Lung (tissue), 12 donors: ENCODE measurements around the gene PHACTR1. TPM values are rescaled to one million over a fixed set of nuclear protein-coding genes. Genes with fewer than 3 reads are reported as not detected.

Experiments used
- ATAC-seq: fragments of 200-7000 bp; cut with Tn5 transposase; one replicate; pipeline ENCODE4 v1.9.1; 2020; ENCODE audit warnings: moderate number of reproducible peaks; ENCODE audit not compliant: insufficient read depth, low FRiP score
- DNase-seq, 3 donors: peaks; one replicate each; pipeline ENCODE4 v3.0.0-alpha.2; 2013 to 2017
- H3K27ac ChIP-seq, 2 donors: one replicate each; pipeline ENCODE4 v1.5.1; 2013; ENCODE audit warnings: mild to moderate bottlenecking in 2 of 2, moderate library complexity in 2 of 2, control low read depth in 1 of 2, inconsistent platforms in 1 of 2, low read depth in 1 of 2, low read length in 1 of 2
- H3K27me3 ChIP-seq, 3 donors: one replicate each; pipeline ENCODE4 v1.5.1; 2013; ENCODE audit warnings: low read length in 2 of 3; ENCODE audit not compliant: control insufficient read depth in 3 of 3, insufficient read depth in 3 of 3
- H3K36me3 ChIP-seq, 4 donors: one replicate each; pipeline ENCODE4 v1.5.1; 2013; ENCODE audit warnings: low read length in 4 of 4, mild to moderate bottlenecking in 1 of 4, moderate library complexity in 1 of 4; ENCODE audit not compliant: control insufficient read depth in 4 of 4, insufficient read depth in 4 of 4
- H3K4me1 ChIP-seq, 5 donors: one replicate each; pipeline ENCODE4 v1.5.1; 2013; ENCODE audit warnings: low read length in 5 of 5, mild to moderate bottlenecking in 2 of 5, moderate library complexity in 1 of 5; ENCODE audit not compliant: control insufficient read depth in 5 of 5, insufficient read depth in 5 of 5
- H3K4me3 ChIP-seq: one replicate; pipeline ENCODE4 v1.5.1; 2013; ENCODE audit warnings: mild to moderate bottlenecking, control low read depth, moderate library complexity
- H3K9ac ChIP-seq, 2 donors: one replicate each; pipeline ENCODE4 v1.5.1; 2013; ENCODE audit warnings: low read length in 2 of 2, control low read depth in 1 of 2; ENCODE audit not compliant: insufficient read depth in 1 of 2
- H3K9me3 ChIP-seq, 4 donors: one replicate each; pipeline ENCODE4 v1.5.1; 2013; ENCODE audit warnings: low read length in 3 of 4, mild to moderate bottlenecking in 1 of 4, moderate library complexity in 1 of 4; ENCODE audit not compliant: control insufficient read depth in 4 of 4, insufficient read depth in 3 of 4
- CTCF ChIP-seq: IDR thresholded peaks from 2 replicates; pipeline ENCODE4 v1.5.1; 2012; ENCODE audit warnings: mild to moderate bottlenecking; ENCODE audit errors: control extremely low read depth, extremely low read depth
- WGBS, 2 donors: extraction: QIAGEN DNeasy Blood & Tissue Kit; methylation state at CpG; one replicate each; pipeline ENCODE4 v1.1.7; 2013; 5-methylcytosine and 5-hydroxymethylcytosine counted together
- polyA plus RNA-seq, 2 donors: library from polyadenylated mRNA; stranded (reverse); fragments of 200-250 nt; gene quantifications; one replicate each; pipeline ENCODE4 v1.2.1, GENCODE V29; 2013
- total RNA-seq, 2 donors: library from RNA; depleted of rRNA in 1 of 2; stranded (reverse); fragments of >200 nt in 1 of 2; gene quantifications; one replicate each; pipeline ENCODE4 v1.2.1, GENCODE V29; 2014 to 2021
- donor health status: control.
- donor health status: control.
- donor health status: Bipolar disorder and iron deficiency.
- donor health status: healthy.
- donor health status: DM: yes; HTN: yes; CAD: no.

The PHACTR1 gene
- total and polyA plus RNA-seq, 4 donors: 16.3 to 58.8 (median 41.9) TPM

DNA sequence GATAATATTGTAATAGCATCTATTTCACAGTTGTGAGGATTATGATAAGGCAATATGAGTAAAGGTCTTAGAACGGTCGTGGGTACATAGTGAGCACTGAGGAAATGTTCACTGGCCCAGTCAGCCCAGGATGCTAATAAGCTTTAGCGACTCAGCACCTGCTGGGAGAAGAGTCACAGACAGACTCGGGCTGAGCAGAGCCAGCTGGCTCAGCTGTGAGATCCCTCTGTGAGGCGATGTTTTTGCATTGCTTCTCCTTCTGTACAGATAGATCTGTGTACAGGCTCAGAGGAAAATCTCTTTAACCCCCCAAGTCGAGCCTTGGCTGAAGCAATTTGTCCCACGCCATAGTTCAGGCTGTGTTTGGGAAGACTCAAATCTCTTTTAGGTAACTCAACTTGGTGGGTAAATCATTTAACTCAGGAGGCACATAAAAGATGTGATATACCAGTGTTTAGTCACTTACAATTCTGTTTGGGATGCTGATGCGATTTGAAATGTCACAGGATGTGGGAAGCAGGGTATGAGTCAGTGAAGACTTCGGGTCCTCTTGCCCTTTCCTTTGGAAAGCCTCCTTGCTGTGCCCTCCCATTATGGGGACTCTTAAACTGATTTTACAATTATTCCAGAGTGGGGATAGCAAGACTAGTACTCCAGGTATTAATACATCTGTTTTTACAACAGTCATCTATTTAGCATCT is 53.1 kb downstream of the PHACTR1 start:
- no peaks in the 10 kb centered on the region for H3K9me3 ChIP-seq
- H3K36me3 ChIP-seq: no peaks in the 10 kb centered on the region
- peaks cover 0 to 2% (median 0%) of the 10 kb centered on the region in 3 donors for H3K27me3 ChIP-seq
- no peak overlapping the region for H3K27ac ChIP-seq
- no peak for TF ChIP-seq CTCF
- 70 to 78% methylated on average over 9 of the region's 9 CpGs for WGBS, 2 donors
- ATAC-seq: no peak
- no peak overlapping the region for H3K4me3 ChIP-seq
- no peak overlapping the region for H3K9ac ChIP-seq
- DNase-seq: no peak
- no peaks in the 10 kb centered on the region for H3K4me1 ChIP-seq

DNA sequence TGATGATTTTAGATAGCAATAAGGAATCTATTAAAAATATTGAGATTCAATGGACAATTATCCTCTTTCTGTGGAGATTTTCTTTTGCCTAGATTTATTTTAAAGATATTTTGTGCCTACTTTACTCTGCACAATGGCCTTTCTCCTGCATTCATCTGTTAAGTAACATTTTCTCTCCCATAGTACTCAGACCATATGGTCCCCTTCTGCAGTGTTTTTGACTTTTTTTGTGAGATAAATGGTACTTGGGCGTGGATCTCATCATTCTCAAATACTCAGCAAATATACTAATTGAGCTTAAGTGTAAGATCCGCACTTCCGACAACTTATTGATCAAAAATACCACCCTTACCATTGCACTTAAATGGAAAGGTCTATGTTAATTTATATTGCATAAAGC is 55.8 kb downstream of the PHACTR1 start:
- H3K27ac ChIP-seq: no peak overlapping the region
- H3K4me1 ChIP-seq: no peaks in the 10 kb centered on the region
- no peak overlapping the region for H3K4me3 ChIP-seq
- H3K9ac ChIP-seq: no peak overlapping the region
- peaks cover 0 to 2% (median 0%) of the 10 kb centered on the region in 3 donors for H3K27me3 ChIP-seq
- WGBS, 2 donors: 81 to 92% methylated on average over 3 of the region's 3 CpGs
- H3K36me3 ChIP-seq: no peaks in the 10 kb centered on the region
- TF ChIP-seq CTCF: no peak
- DNase-seq (no peak), ATAC-seq (no peak)
- no peaks in the 10 kb centered on the region for H3K9me3 ChIP-seq

GRCh38 chr6:12776291-12776690 is 59.7 kb downstream of the PHACTR1 start:
- Histone ChIP-seq H3K9ac (no peak overlapping the region), H3K27ac (no peak overlapping the region), H3K36me3 (no peaks in the 10 kb centered on the region), H3K4me3 (no peak overlapping the region), H3K4me1 (no peaks in the 10 kb centered on the region), H3K9me3 (no peaks in the 10 kb centered on the region), H3K27me3 (peaks cover 0 to 2% (median 0%) of the 10 kb centered on the region in 3 donors)
- TF ChIP-seq CTCF: no peak
- DNase-seq: no peak
- WGBS, 2 donors: 77 to 87% methylated on average over 4 of the region's 4 CpGs
- ATAC-seq: no peak

DNA sequence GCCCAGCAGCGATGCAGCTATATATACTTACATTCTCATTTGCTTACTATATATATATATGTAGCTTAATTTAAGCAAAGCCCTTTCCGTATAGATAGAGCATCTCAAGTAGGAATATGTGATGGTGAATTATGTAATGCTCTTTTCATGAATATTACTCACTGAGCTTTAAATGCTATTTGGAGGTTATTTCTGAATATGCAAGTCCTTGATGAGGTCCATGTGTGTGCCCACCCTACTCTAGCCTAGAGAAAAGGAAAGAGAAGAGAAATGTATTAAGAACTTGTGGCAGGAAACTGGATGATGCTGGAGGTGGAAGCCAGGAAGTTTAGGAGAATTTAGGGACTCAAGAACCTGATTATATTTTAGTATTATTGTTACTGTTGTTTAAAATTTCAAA is 63.2 kb downstream of the PHACTR1 start:
- H3K9me3 ChIP-seq: no peaks in the 10 kb centered on the region
- H3K4me1 ChIP-seq: no peaks in the 10 kb centered on the region
- DNase-seq: no peak
- no peaks in the 10 kb centered on the region for H3K36me3 ChIP-seq
- no peak for TF ChIP-seq CTCF
- H3K9ac ChIP-seq: no peak overlapping the region
- peaks cover 0 to 3% (median 0%) of the 10 kb centered on the region in 3 donors for H3K27me3 ChIP-seq
- no peak for ATAC-seq
- H3K4me3 ChIP-seq: no peak overlapping the region
- WGBS, 2 donors: 87 to 92% methylated on average over 2 of the region's 2 CpGs
- H3K27ac ChIP-seq: no peak overlapping the region
